GM23338 (cell line): ENCODE data around the gene CCL4L2. TPM values are rescaled to one million over a fixed set of nuclear protein-coding genes. Genes with fewer than 3 reads are reported as not detected.
A peak's percentile ranks its signal among the peaks of the same experiment; 100 is the strongest.

Experiments used
- ATAC-seq: fragments of 200-7000 bp; cut with Tn5 transposase; 3 replicates; pipeline ENCODE4 v1.9.1; 2020
- DNase-seq: peaks from one replicate; pipeline ENCODE4 v3.0.0-alpha.2; 2015; ENCODE audit warnings: low spot score
- H2AFZ ChIP-seq: fragments of 200-600 bp; sonication (generic); 2 replicates; pipeline ENCODE4 v1.8.0; 2016; ENCODE audit warnings: antibody characterized with exemption, mild to moderate bottlenecking, moderate library complexity
- H3F3A ChIP-seq: fragments of 200-600 bp; sonication (generic); replicated peaks from 2 replicates; pipeline ENCODE4 v1.8.0; 2017; ENCODE audit warnings: antibody characterized with exemption, mixed run types, low read depth
- H3K27ac ChIP-seq: fragments of 200-600 bp; sonication (generic); 2 replicates; pipeline ENCODE4 v1.6.1; 2016; ENCODE audit warnings: low read depth
- H3K27me3 ChIP-seq: fragments of 200-600 bp; sonication (generic); 2 replicates; pipeline ENCODE4 v1.8.0; 2016; ENCODE audit warnings: mild to moderate bottlenecking, mixed run types, moderate library complexity; ENCODE audit not compliant: insufficient read depth
- H3K36me3 ChIP-seq: fragments of 200-600 bp; sonication (generic); 2 replicates; pipeline ENCODE4 v1.8.0; 2016; ENCODE audit warnings: mild to moderate bottlenecking; ENCODE audit not compliant: insufficient read depth
- H3K4me1 ChIP-seq: fragments of 200-600 bp; sonication (generic); 2 replicates; pipeline ENCODE4 v1.8.0; 2016; ENCODE audit warnings: mild to moderate bottlenecking, moderate library complexity; ENCODE audit not compliant: insufficient read depth
- H3K4me2 ChIP-seq: fragments of 200-600 bp; sonication (generic); 2 replicates; pipeline ENCODE4 v1.7.1; 2017; ENCODE audit warnings: mixed run types
- H3K4me3 ChIP-seq: fragments of 200-600 bp; sonication (generic); 2 replicates; pipeline ENCODE4 v1.6.1; 2016; ENCODE audit warnings: mixed run types
- H3K79me2 ChIP-seq: fragments of 200-600 bp; sonication (generic); replicated peaks from 2 replicates; pipeline ENCODE4 v1.8.0; 2017; ENCODE audit warnings: mild to moderate bottlenecking; ENCODE audit not compliant: insufficient read depth
- H3K9me2 ChIP-seq: fragments of 200-600 bp; sonication (generic); 2 replicates; pipeline ENCODE4 v1.8.0; 2017; ENCODE audit not compliant: insufficient read depth
- H4K20me1 ChIP-seq: fragments of 200-600 bp; sonication (generic); replicated peaks from 2 replicates; pipeline ENCODE4 v1.8.0; 2017; ENCODE audit warnings: mild to moderate bottlenecking; ENCODE audit not compliant: insufficient read depth
- H3K27ac Mint-ChIP-seq: 2 replicates; pipeline ENCODE4 v1.8.0; 2020; ENCODE audit warnings: inconsistent platforms, mild to moderate bottlenecking, moderate library complexity, mixed read lengths
- H3K27me3 Mint-ChIP-seq: 3 replicates; pipeline ENCODE4 v1.8.0; 2022; ENCODE audit warnings: low read depth, mild to moderate bottlenecking, moderate library complexity, mixed read lengths, inconsistent platforms; ENCODE audit not compliant: insufficient read depth, poor library complexity
- H3K36me3 Mint-ChIP-seq: 3 replicates; pipeline ENCODE4 v1.8.0; 2021; ENCODE audit warnings: low read depth, mild to moderate bottlenecking, inconsistent platforms, moderate library complexity, mixed read lengths
- H3K4me1 Mint-ChIP-seq: 3 replicates; pipeline ENCODE4 v1.8.0; 2020; ENCODE audit warnings: mild to moderate bottlenecking, inconsistent platforms, mixed read lengths
- H3K4me3 Mint-ChIP-seq: 3 replicates; pipeline ENCODE4 v1.8.0; 2021; ENCODE audit warnings: moderate library complexity, mild to moderate bottlenecking, inconsistent platforms, mixed read lengths
- H3K9me3 Mint-ChIP-seq: 3 replicates; pipeline ENCODE4 v1.8.0; 2020; ENCODE audit warnings: moderate library complexity, mild to moderate bottlenecking, inconsistent platforms, mixed read lengths
- CREB1 ChIP-seq: fragments of 250-450 bp; sonication (Bioruptor Pico); IDR thresholded peaks from 2 replicates; pipeline ENCODE4 v1.5.0; 2020; ENCODE audit warnings: low read depth, mild to moderate bottlenecking, moderate library complexity
- EZH2 ChIP-seq: fragments of 200-600 bp; sonication (generic); IDR thresholded peaks from one replicate; pipeline ENCODE4 v1.8.0; 2017; ENCODE audit warnings: antibody characterized with exemption, mild to moderate bottlenecking, low read depth; ENCODE audit not compliant: unreplicated experiment
- NANOG ChIP-seq: IDR thresholded peaks from 2 replicates; pipeline ENCODE4 v1.6.1; 2016; ENCODE audit warnings: antibody characterized with exemption, borderline replicate concordance
- POLR2AphosphoS5 ChIP-seq: IDR thresholded peaks from 2 replicates; pipeline ENCODE4 v1.6.1; 2016; ENCODE audit warnings: antibody characterized with exemption, low read depth
- STAT1 ChIP-seq: IDR thresholded peaks from one replicate; pipeline ENCODE4 v1.6.1; 2016; ENCODE audit warnings: antibody characterized with exemption; ENCODE audit not compliant: unreplicated experiment
- ZNF331 ChIP-seq: fragments of 250-450 bp; sonication (Bioruptor Pico); IDR thresholded peaks from 2 replicates; pipeline ENCODE4 v1.5.0; 2020; ENCODE audit warnings: low read depth, mild to moderate bottlenecking, moderate library complexity
- polyA plus RNA-seq: library from polyadenylated mRNA; unstranded; fragments of >200 nt; fragmentation: Nextera tagmentation; extraction: Ambion mirVana; gene quantifications from 2 replicates; pipeline ENCODE4 v1.2.1, GENCODE V29; 2016
- total RNA-seq: library from RNA; depleted of rRNA; stranded (reverse); fragments of >200 nt; shearing (Covaris generic); gene quantifications from 2 replicates; pipeline ENCODE4 v1.2.3, GENCODE V29; 2014
- TF ChIP-seq, protein P1 (sequence below): IDR thresholded peaks from 2 replicates; pipeline ENCODE4 v1.6.1; 2016; ENCODE audit warnings: antibody characterized with exemption
- TF ChIP-seq, protein P2 (sequence below), 2 experiments: fragments of 200-600 bp in 1 of 2; sonication (generic) in 1 of 2; conservative IDR thresholded peaks; 2 replicates each; pipeline versions ENCODE4 v1.5.1 to v1.6.1; 2016 to 2017; ENCODE audit warnings: antibody characterized with exemption in 2 of 2, low read depth in 2 of 2, mild to moderate bottlenecking in 2 of 2, moderate library complexity in 1 of 2
- TF ChIP-seq, protein P3 (sequence below): fragments of 250-450 bp; sonication (Bioruptor Pico); IDR thresholded peaks from 2 replicates; pipeline ENCODE4 v1.5.0; 2020; ENCODE audit warnings: mild to moderate bottlenecking, moderate library complexity

The CCL4L2 gene
- total and polyA plus RNA-seq, 2 experiments from 2014 or later: not detected

DNA sequence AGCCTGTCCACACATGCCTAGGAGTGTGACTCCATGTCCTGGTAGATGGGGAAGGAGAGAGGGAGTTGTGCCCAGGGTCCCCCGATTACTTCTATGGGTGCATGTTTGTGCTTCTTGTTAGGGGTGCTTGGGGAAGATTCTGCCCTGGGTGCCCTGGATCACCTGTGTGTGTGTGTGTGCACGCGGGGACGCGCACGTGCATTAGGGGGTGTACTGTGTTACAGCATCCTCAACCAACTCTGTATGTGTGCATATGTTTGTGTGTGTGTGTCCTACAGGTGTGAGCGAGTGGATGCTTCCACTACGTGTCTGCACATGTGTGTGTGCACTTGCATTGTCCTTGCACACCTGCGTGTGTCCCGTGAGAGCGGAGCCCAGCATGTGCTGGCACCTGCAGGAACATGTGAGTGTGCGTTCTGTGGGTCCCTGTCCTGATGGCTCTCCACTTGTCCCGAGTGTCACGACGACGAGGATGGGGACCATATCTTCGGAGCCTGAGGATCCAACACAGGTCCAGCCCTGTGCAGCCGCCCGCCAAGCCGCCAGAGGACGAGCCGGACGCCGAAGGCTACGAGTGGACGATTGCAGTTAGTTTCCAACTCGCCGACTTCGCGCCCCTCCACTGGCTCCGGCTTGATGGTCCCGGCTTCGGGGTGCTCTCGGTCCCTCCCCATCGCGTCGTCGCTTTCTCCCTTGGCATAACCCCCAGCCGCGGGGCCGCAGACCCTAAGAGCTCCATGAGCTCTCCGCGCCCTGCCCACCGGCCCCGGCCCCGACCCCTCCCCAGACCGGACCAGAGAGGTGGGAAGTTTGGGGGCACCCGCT lies 28.5 kb upstream of the CCL4L2 start:
- Mint-ChIP-seq H3K27ac (no peak overlapping the region), H3K27me3 (peaks cover 30% of the 10 kb centered on the region), H3K36me3 (no peaks in the 10 kb centered on the region), H3K9me3 (no peaks in the 10 kb centered on the region), H3K4me3 (peak overlapping the region; percentile 83), H3K4me1 (peaks cover 5% of the 10 kb centered on the region)
- ATAC-seq (peak; percentile 48), DNase-seq (peak; percentile 83)
- peaks cover 37% of the 10 kb centered on the region for H3K27me3 ChIP-seq
- no peaks in the 10 kb centered on the region for H3K79me2 ChIP-seq
- H3K9me2 ChIP-seq: no peaks in the 10 kb centered on the region
- peak overlapping the region; percentile 100 for H2AFZ ChIP-seq
- H4K20me1 ChIP-seq: no peaks in the 10 kb centered on the region
- peak overlapping the region; percentile 99 for H3K4me2 ChIP-seq
- peak overlapping the region; percentile 89 for H3K4me3 ChIP-seq
- H3K4me1 ChIP-seq: no peaks in the 10 kb centered on the region
- no peaks in the 10 kb centered on the region for H3F3A ChIP-seq
- no peaks in the 10 kb centered on the region for H3K36me3 ChIP-seq
- H3K27ac ChIP-seq: no peak overlapping the region
- TF ChIP-seq ZNF331 (CRISPR knock-in tag) (no peak), NANOG (no peak), EZH2 (no peak), POLR2AphosphoS5 (no peak)
- TF ChIP-seq, protein P1, sequence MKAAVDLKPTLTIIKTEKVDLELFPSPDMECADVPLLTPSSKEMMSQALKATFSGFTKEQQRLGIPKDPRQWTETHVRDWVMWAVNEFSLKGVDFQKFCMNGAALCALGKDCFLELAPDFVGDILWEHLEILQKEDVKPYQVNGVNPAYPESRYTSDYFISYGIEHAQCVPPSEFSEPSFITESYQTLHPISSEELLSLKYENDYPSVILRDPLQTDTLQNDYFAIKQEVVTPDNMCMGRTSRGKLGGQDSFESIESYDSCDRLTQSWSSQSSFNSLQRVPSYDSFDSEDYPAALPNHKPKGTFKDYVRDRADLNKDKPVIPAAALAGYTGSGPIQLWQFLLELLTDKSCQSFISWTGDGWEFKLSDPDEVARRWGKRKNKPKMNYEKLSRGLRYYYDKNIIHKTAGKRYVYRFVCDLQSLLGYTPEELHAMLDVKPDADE: no peak

DNA sequence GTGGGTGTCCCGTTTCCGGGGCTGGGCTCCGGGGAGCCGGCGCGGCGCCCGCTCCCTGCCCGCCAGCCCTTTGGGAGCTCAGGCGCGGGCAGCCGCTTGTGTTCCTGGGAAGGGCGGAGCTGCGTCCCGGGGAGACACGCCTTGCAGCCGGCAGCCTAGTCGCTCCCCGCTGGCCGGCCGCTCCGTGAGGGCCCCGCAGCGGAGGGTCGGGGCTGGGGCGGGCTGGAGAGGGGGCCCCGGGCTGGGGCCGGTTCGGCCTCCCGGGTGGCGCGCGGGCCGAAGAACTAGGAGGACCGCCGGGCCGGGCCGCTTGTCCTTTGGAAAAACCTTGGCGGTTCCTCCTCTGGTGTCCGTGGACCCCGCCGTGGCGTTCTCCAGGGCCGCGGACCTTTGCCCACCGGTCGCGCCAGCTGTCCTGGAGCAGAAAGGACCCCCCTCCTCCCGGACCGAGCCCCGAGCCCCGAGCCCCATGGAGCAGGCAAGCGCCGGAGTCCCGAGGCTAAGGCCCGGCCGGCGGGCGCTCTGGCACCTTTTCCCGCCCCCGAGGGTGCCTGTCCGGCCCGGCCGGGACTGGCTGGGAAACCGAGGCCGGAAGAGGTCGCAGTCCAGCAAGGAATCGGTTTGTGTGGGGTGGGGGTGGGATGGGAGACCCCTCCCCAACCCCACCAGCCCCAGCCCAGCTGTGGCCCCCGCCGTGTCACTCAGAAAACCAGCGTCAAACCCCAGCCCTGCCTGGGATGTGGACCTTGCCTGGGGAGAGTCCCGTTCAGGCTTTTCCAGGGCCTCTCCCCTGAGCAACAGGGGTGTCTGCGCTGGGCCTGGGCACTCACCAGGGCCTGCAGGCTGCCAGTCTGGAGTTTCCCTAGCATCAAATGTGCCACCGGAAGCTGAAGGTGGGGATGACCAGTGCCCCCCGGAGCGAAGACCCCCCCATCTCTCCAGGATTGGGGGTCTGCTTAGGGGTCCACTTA lies 27.6 kb upstream of the CCL4L2 start:
- Histone ChIP-seq H3K27ac (no peak overlapping the region), H3K79me2 (no peaks in the 10 kb centered on the region), H3K27me3 (peaks cover 37% of the 10 kb centered on the region), H2AFZ (peak overlapping the region; percentile 100), H4K20me1 (no peaks in the 10 kb centered on the region), H3K36me3 (no peaks in the 10 kb centered on the region), H3K9me2 (no peaks in the 10 kb centered on the region; the same call in 1 of the 2 replicates), H3K4me1 (no peaks in the 10 kb centered on the region), H3K4me3 (peak overlapping the region; percentile 89), H3F3A (no peaks in the 10 kb centered on the region), H3K4me2 (peak overlapping the region; percentile 99)
- ATAC-seq (peak; percentile 88), DNase-seq (peak; percentile 92)
- Mint-ChIP-seq H3K4me1 (peaks cover 5% of the 10 kb centered on the region), H3K4me3 (peak overlapping the region; percentile 83), H3K27ac (no peak overlapping the region), H3K9me3 (no peaks in the 10 kb centered on the region), H3K27me3 (peaks cover 30% of the 10 kb centered on the region), H3K36me3 (no peaks in the 10 kb centered on the region)
- TF ChIP-seq, protein P2, sequence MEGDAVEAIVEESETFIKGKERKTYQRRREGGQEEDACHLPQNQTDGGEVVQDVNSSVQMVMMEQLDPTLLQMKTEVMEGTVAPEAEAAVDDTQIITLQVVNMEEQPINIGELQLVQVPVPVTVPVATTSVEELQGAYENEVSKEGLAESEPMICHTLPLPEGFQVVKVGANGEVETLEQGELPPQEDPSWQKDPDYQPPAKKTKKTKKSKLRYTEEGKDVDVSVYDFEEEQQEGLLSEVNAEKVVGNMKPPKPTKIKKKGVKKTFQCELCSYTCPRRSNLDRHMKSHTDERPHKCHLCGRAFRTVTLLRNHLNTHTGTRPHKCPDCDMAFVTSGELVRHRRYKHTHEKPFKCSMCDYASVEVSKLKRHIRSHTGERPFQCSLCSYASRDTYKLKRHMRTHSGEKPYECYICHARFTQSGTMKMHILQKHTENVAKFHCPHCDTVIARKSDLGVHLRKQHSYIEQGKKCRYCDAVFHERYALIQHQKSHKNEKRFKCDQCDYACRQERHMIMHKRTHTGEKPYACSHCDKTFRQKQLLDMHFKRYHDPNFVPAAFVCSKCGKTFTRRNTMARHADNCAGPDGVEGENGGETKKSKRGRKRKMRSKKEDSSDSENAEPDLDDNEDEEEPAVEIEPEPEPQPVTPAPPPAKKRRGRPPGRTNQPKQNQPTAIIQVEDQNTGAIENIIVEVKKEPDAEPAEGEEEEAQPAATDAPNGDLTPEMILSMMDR (conservative IDR thresholded peaks at IDR 0.05; ENCODE audit: low read depth in 2 of 2): peak in 1 of 2 experiments; percentile 59; a peak in 2 of 4 replicates
- TF ChIP-seq POLR2AphosphoS5: peak; percentile 39; the same call in 1 of the 2 replicates
- TF ChIP-seq, protein P3, sequence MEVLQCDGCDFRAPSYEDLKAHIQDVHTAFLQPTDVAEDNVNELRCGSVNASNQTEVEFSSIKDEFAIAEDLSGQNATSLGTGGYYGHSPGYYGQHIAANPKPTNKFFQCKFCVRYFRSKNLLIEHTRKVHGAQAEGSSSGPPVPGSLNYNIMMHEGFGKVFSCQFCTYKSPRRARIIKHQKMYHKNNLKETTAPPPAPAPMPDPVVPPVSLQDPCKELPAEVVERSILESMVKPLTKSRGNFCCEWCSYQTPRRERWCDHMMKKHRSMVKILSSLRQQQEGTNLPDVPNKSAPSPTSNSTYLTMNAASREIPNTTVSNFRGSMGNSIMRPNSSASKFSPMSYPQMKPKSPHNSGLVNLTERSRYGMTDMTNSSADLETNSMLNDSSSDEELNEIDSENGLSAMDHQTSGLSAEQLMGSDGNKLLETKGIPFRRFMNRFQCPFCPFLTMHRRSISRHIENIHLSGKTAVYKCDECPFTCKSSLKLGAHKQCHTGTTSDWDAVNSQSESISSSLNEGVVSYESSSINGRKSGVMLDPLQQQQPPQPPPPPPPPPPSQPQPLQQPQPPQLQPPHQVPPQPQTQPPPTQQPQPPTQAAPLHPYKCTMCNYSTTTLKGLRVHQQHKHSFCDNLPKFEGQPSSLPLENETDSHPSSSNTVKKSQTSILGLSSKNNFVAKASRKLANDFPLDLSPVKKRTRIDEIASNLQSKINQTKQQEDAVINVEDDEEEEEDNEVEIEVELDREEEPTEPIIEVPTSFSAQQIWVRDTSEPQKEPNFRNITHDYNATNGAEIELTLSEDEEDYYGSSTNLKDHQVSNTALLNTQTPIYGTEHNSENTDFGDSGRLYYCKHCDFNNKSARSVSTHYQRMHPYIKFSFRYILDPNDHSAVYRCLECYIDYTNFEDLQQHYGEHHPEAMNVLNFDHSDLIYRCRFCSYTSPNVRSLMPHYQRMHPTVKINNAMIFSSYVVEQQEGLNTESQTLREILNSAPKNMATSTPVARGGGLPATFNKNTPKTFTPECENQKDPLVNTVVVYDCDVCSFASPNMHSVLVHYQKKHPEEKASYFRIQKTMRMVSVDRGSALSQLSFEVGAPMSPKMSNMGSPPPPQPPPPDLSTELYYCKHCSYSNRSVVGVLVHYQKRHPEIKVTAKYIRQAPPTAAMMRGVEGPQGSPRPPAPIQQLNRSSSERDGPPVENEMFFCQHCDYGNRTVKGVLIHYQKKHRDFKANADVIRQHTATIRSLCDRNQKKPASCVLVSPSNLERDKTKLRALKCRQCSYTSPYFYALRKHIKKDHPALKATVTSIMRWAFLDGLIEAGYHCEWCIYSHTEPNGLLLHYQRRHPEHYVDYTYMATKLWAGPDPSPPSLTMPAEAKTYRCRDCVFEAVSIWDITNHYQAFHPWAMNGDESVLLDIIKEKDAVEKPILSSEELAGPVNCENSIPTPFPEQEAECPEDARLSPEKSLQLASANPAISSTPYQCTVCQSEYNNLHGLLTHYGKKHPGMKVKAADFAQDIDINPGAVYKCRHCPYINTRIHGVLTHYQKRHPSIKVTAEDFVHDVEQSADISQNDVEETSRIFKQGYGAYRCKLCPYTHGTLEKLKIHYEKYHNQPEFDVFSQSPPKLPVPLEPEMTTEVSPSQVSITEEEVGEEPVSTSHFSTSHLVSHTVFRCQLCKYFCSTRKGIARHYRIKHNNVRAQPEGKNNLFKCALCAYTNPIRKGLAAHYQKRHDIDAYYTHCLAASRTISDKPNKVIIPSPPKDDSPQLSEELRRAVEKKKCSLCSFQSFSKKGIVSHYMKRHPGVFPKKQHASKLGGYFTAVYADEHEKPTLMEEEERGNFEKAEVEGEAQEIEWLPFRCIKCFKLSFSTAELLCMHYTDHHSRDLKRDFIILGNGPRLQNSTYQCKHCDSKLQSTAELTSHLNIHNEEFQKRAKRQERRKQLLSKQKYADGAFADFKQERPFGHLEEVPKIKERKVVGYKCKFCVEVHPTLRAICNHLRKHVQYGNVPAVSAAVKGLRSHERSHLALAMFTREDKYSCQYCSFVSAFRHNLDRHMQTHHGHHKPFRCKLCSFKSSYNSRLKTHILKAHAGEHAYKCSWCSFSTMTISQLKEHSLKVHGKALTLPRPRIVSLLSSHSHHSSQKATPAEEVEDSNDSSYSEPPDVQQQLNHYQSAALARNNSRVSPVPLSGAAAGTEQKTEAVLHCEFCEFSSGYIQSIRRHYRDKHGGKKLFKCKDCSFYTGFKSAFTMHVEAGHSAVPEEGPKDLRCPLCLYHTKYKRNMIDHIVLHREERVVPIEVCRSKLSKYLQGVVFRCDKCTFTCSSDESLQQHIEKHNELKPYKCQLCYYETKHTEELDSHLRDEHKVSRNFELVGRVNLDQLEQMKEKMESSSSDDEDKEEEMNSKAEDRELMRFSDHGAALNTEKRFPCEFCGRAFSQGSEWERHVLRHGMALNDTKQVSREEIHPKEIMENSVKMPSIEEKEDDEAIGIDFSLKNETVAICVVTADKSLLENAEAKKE (CRISPR knock-in tag): no peak
- no peak for TF ChIP-seq CREB1 (CRISPR knock-in tag)
- peak; percentile 69 for TF ChIP-seq EZH2
- no peak for TF ChIP-seq ZNF331 (CRISPR knock-in tag)
- no peak for TF ChIP-seq STAT1
